Activated T-cell treated with anti-CD3 and anti-CD28 coated beads, Interleukin-2, amount 50 U/mL, for 4 hours (primary cell): Measurements from ENCODE around the gene DLG3. TPM values are rescaled to one million over a fixed set of nuclear protein-coding genes. Genes with fewer than 3 reads are reported as not detected.
"Not testable (repeated sequence)": the region's sequence is repeated elsewhere in the genome, so short reads cannot be mapped to it uniquely, and the experiment has no call there.

Experiments
- ATAC-seq, 2 donors: fragments of 200-7000 bp; cut with Tn5 transposase; one replicate each; pipeline ENCODE4 v1.10.0; 2021
- DNase-seq: peaks from one replicate; pipeline ENCODE4 v3.0.0-alpha.2; 2020
- H3K27me3 Mint-ChIP-seq: one replicate; pipeline ENCODE4 v1.8.0; 2021; ENCODE audit warnings: low read depth, mixed read lengths
- H3K36me3 Mint-ChIP-seq: one replicate; pipeline ENCODE4 v1.8.0; 2022; ENCODE audit warnings: mixed read lengths; ENCODE audit not compliant: insufficient read depth
- H3K4me1 Mint-ChIP-seq: one replicate; pipeline ENCODE4 v1.8.0; 2021; ENCODE audit warnings: low read depth, mixed read lengths
- H3K4me3 Mint-ChIP-seq: one replicate; pipeline ENCODE4 v1.8.0; 2021; ENCODE audit warnings: mild to moderate bottlenecking, moderate library complexity, mixed read lengths
- H3K9me3 Mint-ChIP-seq: one replicate; pipeline ENCODE4 v1.8.0; 2021; ENCODE audit warnings: mixed read lengths
- total RNA-seq, 3 donors: library from RNA; stranded (reverse); gene quantifications; one replicate each; pipeline ENCODE4 v1.2.1, GENCODE V29; 2021

The DLG3 gene
- total RNA-seq, 3 donors from 2014 or later, result 8.0 to 9.1 (median 9.0) TPM

DNA sequence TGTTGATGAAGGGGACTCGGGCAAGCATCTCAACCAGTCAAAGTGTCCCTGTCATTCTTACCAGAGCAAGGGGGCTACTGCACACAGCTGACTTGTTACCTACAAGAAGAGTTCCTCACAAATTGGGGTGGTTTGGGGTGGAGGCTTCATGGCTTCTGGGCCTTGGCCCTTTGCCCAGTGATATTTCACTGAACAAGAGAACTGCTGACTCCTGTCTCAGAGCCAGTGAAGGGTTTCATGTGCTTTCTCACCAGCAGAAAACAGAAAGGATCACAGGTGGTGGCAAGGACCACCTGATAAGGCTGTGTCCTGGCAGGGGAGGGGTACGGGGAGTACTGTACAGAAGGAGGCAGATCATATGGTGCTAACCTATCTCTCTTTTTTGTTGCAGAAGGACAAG lies 53.5 kb downstream of the DLG3 start:
- H3K36me3 Mint-ChIP-seq, result peaks cover 18% of the 10 kb centered on the region
- ATAC-seq (no peak), DNase-seq (no peak)
- H3K4me3 Mint-ChIP-seq, result no peak overlapping the region
- no peaks in the 10 kb centered on the region for H3K9me3 Mint-ChIP-seq
- no peaks in the 10 kb centered on the region for H3K4me1 Mint-ChIP-seq
- no peaks in the 10 kb centered on the region for H3K27me3 Mint-ChIP-seq

DNA sequence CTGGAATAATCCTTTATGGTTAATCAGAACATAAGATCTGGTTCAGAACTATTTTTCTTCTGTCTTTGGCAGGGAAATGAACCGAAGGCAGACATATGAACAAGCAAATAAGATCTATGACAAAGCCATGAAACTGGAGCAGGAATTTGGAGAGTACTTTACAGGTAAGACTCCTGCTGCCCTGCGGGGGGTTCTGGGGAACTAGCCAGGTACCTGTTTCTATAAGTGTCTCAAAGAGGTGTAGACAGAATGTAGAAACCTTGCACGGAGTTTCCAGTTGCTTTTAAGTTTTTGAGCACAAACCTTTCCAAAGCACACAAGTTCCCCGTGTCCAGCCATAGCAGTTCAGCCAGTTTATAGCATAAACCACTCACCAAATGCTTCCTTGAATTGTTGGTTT lies 56.2 kb downstream of the DLG3 start:
- Mint-ChIP-seq H3K9me3 (no peaks in the 10 kb centered on the region), H3K4me3 (no peak overlapping the region), H3K36me3 (peaks cover 8% of the 10 kb centered on the region), H3K27me3 (no peaks in the 10 kb centered on the region), H3K4me1 (peaks cover 12% of the 10 kb centered on the region)
- DNase-seq (no peak), ATAC-seq (no peak)

DNA sequence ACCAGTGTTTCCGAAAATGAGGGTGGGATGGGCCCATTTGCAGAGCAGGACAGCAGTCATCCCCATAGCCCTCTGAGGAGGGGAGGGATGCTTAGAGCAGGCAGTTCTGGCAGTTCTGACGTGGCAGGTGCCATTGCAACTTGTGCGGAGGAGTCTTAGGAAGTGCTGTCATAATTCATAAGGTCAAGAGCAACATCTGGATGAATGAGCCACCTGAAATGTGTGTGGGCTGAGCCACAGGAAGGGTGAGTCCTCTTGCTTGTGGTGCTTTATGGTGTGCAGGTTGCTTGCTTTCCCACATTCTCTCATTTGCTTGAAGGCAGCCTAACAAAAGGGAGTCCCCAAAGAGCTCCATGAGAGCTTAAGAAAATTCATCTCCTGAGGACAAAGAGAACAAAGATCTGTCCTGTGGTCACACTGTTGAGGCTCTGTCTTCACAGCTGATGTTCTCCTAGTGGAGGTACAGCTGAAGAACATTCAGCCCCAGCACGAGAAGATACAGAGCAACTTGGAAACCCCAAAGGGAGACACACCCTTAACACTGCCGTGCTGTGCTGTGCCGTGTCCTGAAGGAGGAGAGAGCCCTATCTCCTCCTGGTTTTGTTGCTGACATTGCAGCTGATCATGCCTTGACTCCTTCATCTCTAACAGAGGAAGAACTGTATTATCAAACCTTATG lies 60.3 kb downstream of the DLG3 start:
- no peak overlapping the region for H3K4me3 Mint-ChIP-seq
- H3K9me3 Mint-ChIP-seq, result no peaks in the 10 kb centered on the region
- H3K27me3 Mint-ChIP-seq, result peaks cover 3% of the 10 kb centered on the region
- H3K4me1 Mint-ChIP-seq, result peaks cover 24% of the 10 kb centered on the region
- H3K36me3 Mint-ChIP-seq, result no peaks in the 10 kb centered on the region
- DNase-seq (no peak), ATAC-seq (peak; percentile 71 to 84)

DNA sequence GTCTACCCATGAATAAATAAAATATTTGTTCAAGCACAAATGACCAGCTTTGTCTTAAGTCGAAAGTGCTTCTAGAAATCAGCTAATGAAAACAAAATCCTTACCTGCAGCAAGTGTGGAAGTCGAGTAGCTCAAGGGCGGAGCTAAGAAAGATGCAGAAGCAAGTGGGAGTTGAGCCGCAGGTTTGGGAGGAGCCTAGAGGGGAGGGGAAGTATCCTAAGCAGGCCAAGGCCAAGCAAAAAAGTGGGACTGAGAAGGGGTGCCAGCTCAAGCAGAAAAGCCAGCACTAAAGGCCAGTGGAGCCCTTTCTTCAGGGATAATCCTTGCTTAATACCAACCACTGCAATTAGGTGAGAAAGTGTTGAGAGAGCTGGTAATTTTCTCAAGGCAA lies 60.8 kb downstream of the DLG3 start:
- Mint-ChIP-seq H3K36me3 (no peaks in the 10 kb centered on the region), H3K4me3 (no peak overlapping the region), H3K4me1 (peaks cover 24% of the 10 kb centered on the region), H3K27me3 (peaks cover 3% of the 10 kb centered on the region), H3K9me3 (no peaks in the 10 kb centered on the region)
- ATAC-seq (no peak), DNase-seq (no peak)

DNA sequence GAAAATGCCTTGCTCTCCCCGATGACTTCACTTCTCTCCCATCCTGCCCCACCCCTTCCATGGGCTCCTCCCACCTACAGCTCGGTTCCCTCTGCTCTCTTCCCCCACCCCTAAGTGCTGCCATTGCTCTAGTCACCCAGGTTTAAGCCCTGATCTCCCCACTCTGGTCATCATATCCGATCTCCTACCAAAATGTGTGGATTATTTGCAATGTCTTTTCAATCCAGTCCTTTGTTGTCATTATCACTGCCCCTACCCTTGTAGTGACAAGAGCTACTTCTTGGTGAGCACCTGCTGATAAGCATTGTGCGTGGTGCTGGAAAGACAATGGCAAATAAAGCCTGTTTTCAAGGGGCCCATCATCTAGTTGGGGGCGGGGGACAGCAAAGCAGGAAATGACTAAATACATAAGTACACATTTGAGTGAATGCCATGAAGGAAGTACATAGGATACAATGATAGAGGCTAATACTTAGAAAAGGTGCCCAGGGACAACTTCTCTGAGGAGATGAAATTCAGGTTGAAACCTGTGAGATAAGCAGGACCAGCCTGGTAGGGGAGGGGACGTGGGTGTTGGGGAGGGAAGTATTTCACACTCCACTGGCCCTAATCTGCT lies 63.8 kb downstream of the DLG3 start:
- Mint-ChIP-seq H3K36me3 (no peaks in the 10 kb centered on the region), H3K27me3 (peaks cover 3% of the 10 kb centered on the region), H3K4me3 (no peak overlapping the region), H3K4me1 (peaks cover 24% of the 10 kb centered on the region), H3K9me3 (no peaks in the 10 kb centered on the region)
- DNase-seq, result no peak
- ATAC-seq, result peak; percentile 18 to 27

DNA sequence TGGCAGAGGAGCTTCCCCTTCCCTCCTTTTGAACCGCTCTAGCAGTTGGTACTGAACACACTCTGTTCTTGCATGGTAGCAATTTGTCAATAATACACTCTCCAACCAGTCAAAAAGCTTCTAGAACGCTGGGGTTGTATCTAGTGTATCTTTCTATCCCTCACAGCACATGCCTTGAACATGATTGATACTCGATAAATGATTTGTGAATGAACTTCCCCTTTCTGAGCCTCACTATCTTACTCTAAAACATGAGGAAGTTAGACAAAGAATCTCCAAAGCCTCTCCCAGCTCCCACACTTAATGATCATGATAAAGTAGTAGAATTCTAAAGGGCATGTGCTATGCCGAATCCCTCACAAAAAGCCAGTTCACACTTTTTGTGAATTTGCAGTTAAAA lies 64.4 kb downstream of the DLG3 start:
- H3K4me3 Mint-ChIP-seq, result no peak overlapping the region
- no peaks in the 10 kb centered on the region for H3K36me3 Mint-ChIP-seq
- peaks cover 24% of the 10 kb centered on the region for H3K4me1 Mint-ChIP-seq
- no peak for DNase-seq
- H3K27me3 Mint-ChIP-seq, result peaks cover 3% of the 10 kb centered on the region
- no peaks in the 10 kb centered on the region for H3K9me3 Mint-ChIP-seq
- no peak for ATAC-seq

DNA sequence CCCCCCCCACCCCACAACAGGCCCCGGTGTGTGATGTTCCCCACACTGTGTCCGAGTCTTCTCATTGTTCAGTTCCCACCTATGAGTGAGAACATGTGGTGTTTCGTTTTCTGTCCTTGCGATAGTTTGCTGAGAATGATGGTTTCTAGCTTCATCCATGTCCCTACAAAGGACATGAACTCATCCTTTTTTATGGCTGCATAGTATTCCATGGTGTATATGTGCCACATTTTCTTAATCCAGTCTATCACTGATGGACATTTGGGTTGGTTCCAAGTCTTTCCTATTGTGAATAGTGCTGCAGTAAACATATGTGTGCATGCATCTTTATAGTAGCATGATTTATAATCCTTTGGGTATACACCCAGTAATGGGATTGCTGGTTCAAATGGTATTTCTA lies 70.6 kb downstream of the DLG3 start:
- not testable (repeated sequence) for H3K36me3 Mint-ChIP-seq, H3K4me1 Mint-ChIP-seq, H3K9me3 Mint-ChIP-seq, DNase-seq, ATAC-seq, H3K4me3 Mint-ChIP-seq, H3K27me3 Mint-ChIP-seq

DNA sequence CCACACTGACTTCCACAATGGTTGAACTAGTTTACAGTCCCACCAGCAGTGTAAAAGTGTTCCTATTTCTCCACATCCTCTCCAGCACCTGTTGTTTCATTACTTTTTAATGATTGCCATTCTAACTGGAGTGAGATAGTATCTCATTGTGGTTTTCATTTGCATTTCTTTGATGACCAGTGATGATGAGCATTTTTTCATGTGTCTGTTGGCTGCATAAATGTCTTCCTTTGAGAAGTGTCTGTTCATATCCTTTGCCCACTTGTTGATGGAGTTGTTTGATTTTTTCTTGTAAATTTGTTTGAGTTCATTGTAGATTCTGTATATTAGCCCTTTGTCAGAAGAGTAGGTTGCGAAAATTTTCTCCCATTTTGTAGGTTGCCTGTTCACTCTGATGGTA lies 71.1 kb downstream of the DLG3 start:
- H3K9me3 Mint-ChIP-seq, ATAC-seq, H3K4me1 Mint-ChIP-seq, H3K27me3 Mint-ChIP-seq, H3K4me3 Mint-ChIP-seq, H3K36me3 Mint-ChIP-seq, DNase-seq: not testable (repeated sequence)

DNA sequence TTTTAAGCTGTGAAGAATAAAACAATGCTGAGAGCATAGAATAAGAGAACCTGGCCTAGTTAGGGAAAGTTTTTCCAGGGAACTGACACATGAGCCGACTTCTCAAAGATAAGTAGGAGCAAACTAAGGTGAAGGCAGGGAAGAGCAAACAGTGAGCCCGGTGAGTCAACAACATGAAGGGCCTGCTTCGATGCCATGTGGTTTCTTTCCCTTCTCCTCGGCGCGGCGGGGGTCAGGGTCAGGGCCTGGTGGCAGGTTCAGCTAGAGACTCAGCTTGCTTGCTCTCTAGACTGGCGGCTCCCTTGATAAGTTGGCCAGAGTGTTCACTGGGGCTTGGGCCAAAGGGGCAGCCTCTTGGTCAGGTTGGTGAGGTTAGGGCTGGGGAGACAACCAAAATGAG lies 81.1 kb downstream of the DLG3 start:
- H3K4me1 Mint-ChIP-seq, result peaks cover 2% of the 10 kb centered on the region
- H3K36me3 Mint-ChIP-seq, result no peaks in the 10 kb centered on the region
- no peak for ATAC-seq
- H3K9me3 Mint-ChIP-seq, result no peaks in the 10 kb centered on the region
- H3K27me3 Mint-ChIP-seq, result no peaks in the 10 kb centered on the region
- H3K4me3 Mint-ChIP-seq, result no peak overlapping the region
- DNase-seq, result no peak

DNA sequence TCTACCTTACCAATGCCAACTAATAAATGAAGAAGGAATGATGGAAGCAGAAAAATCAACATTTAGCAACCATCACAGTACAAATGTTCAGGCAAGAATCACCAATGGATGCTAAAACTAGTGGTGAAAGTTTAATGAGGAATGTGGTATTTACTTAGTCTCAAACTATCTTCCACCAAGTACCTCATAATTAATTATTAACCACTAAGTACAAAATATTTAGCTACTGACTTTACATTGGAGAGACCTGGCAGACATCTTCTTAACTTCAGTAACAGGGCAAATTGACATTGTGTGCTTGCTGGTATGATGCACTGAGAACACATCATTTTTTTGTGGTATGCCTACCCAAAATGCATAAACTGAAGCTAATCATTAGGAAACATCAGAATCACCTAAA lies 82.4 kb downstream of the DLG3 start:
- Mint-ChIP-seq H3K36me3 (no peaks in the 10 kb centered on the region), H3K4me1 (peaks cover 2% of the 10 kb centered on the region), H3K4me3 (no peak overlapping the region), H3K9me3 (no peaks in the 10 kb centered on the region), H3K27me3 (no peaks in the 10 kb centered on the region)
- no peak for ATAC-seq
- DNase-seq, result no peak

DNA sequence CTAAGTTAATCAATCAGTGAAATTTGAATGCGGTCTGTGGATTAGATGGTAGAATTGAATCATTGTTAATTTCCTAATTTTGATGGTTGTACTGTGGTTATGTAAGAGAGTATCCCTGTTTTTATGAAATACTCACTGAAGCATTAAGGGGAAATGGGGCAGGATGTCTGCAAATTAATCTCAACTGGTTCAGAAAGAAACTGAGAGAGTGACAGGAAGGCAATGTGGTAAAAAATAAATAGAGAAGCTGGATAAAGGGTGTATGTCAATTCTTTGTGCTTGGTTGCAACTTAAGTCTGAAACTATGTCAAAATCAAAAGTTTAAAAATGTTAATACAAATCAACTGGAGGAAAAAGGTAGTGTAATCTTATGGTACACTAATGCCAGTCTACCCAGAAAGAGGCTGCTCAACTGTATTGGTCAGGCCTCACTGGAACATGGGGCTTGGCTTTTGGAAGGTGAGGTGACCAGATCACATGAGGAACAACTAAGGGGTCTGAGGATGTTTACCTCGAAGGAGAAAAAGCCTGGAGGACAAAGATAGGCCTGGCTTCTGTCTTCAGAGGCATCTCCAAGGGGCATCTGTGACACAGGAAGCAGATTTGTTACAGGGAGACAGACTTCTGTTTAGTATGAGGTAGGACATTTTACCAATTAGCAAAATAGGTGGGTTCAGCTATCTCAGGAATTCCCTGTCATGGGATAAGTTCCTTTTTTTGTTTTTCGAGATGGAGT lies 83.1 kb downstream of the DLG3 start:
- Mint-ChIP-seq H3K36me3 (no peaks in the 10 kb centered on the region), H3K27me3 (no peaks in the 10 kb centered on the region), H3K9me3 (no peaks in the 10 kb centered on the region), H3K4me1 (peaks cover 2% of the 10 kb centered on the region), H3K4me3 (no peak overlapping the region)
- ATAC-seq (no peak), DNase-seq (no peak)

DNA sequence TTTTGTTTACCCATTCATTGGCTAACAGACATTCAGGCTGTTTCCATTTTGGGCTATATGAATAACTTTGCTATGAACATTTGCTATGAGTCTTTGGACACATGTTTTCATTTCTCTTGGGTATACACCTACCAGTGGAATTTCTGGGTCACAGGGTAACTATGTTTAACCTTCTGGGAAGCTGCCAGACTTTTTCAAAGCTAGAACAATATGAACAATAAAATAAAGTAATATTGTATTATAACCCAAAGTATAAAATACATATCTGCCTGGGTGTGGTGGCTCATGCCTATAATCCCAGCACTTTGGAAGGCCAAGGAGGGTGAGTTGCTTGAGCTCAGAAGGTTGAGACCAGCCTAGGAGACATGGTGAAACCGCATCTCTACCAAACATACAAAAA lies 90.6 kb downstream of the DLG3 start:
- DNase-seq (no peak), ATAC-seq (no peak)
- Mint-ChIP-seq H3K27me3 (peaks cover 4% of the 10 kb centered on the region), H3K4me1 (no peaks in the 10 kb centered on the region), H3K9me3 (no peaks in the 10 kb centered on the region), H3K36me3 (no peaks in the 10 kb centered on the region), H3K4me3 (no peak overlapping the region)

DNA sequence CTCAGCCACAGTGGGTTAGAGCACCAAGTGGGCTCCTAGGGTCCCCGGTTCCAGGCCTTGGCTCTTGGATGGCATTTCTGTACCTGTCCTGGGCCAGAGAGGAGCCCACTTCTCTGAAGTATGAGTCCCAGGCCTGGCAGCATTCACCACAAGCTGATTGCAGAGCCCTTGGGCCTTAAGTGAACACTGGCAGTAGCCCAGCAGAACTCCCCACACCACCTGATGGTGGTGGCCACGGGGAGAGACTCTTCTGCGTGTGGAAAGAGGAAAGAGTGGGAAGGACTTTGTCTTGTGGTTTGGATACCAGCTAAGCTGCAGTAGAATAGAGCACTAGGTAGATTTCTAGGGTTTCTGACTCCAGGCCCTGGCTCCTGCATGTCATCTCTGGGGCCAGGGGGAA lies 104.8 kb downstream of the DLG3 start:
- ATAC-seq (no peak), DNase-seq (no peak)
- Mint-ChIP-seq H3K27me3 (no peaks in the 10 kb centered on the region), H3K4me1 (no peaks in the 10 kb centered on the region), H3K9me3 (no peaks in the 10 kb centered on the region), H3K4me3 (no peak overlapping the region), H3K36me3 (no peaks in the 10 kb centered on the region)

DNA sequence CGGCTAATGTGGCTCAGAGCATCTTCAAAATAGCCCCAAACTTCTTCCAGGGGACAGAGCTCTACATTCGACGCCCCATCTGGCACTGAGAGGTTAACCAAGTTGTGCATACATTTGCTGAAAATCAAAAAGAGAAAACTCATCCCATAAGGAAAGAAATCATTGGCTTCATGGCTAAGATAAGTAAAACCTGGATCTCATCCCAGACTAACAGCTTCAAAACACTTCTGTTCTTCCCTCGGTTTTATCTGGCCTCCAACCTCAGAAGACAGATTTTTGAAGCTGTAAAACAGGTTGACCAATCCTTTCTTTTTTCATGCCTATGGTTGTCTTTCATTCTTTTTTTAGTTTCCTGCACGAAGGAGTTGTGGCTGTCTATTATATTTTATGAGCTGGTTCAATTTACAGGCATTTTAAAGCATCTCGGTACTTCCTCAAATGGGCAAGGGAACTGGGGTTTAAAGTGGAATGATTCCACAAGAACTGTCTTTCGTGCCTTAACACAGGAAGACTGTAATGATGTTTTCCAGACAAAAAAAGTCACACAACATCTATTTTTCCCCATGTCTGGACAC lies 107.6 kb downstream of the DLG3 start:
- ATAC-seq, result no peak
- DNase-seq, result no peak
- no peaks in the 10 kb centered on the region for H3K27me3 Mint-ChIP-seq
- no peaks in the 10 kb centered on the region for H3K4me1 Mint-ChIP-seq
- H3K4me3 Mint-ChIP-seq, result no peak overlapping the region
- H3K36me3 Mint-ChIP-seq, result no peaks in the 10 kb centered on the region
- H3K9me3 Mint-ChIP-seq, result no peaks in the 10 kb centered on the region

DNA sequence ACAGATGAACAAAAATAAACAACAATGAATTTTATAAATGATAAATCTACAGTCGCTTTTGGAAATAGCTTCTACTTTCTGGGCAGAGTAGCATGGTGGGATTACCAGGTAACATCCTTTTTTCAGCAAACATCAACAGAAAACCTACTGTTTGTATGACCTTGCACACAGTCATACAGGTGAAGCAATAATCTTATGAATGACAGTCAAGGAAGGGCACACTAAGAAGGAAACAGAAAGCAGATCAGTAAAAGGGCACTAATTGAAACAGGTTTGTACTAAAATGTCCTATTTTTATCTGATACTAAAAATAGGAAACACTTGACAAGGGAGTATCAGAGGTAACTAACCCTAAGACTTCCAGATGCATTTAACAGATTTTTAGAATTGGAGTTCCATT lies 108.9 kb downstream of the DLG3 start:
- Mint-ChIP-seq H3K36me3 (no peaks in the 10 kb centered on the region), H3K4me1 (no peaks in the 10 kb centered on the region), H3K27me3 (no peaks in the 10 kb centered on the region), H3K9me3 (no peaks in the 10 kb centered on the region), H3K4me3 (no peak overlapping the region)
- ATAC-seq, result no peak
- no peak for DNase-seq
